NT2/D1 (cell line): ENCODE results near the gene MT1M.

Experiments
- DNase-seq: peaks from one replicate; pipeline ENCODE4 v3.0.0-alpha.2; 2011; ENCODE audit warnings: low read depth, low spot score
- H3K27me3 ChIP-seq: 2 replicates; pipeline ENCODE4 v1.6.0; 2011; ENCODE audit warnings: mild to moderate bottlenecking; ENCODE audit not compliant: insufficient read length, insufficient read depth
- H3K36me3 ChIP-seq: 2 replicates; pipeline ENCODE4 v1.6.1; 2011; ENCODE audit warnings: mild to moderate bottlenecking, low read length, mixed read lengths; ENCODE audit not compliant: insufficient read depth, insufficient read length
- H3K4me1 ChIP-seq: 2 replicates; pipeline ENCODE4 v1.5.1; 2011; ENCODE audit not compliant: insufficient read depth, insufficient read length
- H3K4me3 ChIP-seq: 2 replicates; pipeline ENCODE4 v1.5.1; 2011; ENCODE audit warnings: low read depth; ENCODE audit not compliant: insufficient read length
- H3K9ac ChIP-seq: 2 replicates; pipeline ENCODE4 v1.6.0; 2011; ENCODE audit warnings: low read depth; ENCODE audit not compliant: insufficient read length
- H3K9me3 ChIP-seq: 2 replicates; pipeline ENCODE4 v1.5.1; 2011; ENCODE audit warnings: mild to moderate bottlenecking, low read length; ENCODE audit not compliant: insufficient read depth
- SUZ12 ChIP-seq: IDR thresholded peaks from 2 replicates; pipeline ENCODE4 v1.6.1; 2011; ENCODE audit not compliant: insufficient read length, insufficient read depth; ENCODE audit errors: extremely low read depth
- YY1 ChIP-seq: IDR thresholded peaks from 2 replicates; pipeline ENCODE4 v1.6.1; 2011; ENCODE audit not compliant: insufficient read length, insufficient read depth
- ZNF274 ChIP-seq: IDR thresholded peaks from 2 replicates; pipeline ENCODE4 v1.6.1; 2011; ENCODE audit warnings: mild to moderate bottlenecking, low read depth, low read length

MT1M gene

DNA sequence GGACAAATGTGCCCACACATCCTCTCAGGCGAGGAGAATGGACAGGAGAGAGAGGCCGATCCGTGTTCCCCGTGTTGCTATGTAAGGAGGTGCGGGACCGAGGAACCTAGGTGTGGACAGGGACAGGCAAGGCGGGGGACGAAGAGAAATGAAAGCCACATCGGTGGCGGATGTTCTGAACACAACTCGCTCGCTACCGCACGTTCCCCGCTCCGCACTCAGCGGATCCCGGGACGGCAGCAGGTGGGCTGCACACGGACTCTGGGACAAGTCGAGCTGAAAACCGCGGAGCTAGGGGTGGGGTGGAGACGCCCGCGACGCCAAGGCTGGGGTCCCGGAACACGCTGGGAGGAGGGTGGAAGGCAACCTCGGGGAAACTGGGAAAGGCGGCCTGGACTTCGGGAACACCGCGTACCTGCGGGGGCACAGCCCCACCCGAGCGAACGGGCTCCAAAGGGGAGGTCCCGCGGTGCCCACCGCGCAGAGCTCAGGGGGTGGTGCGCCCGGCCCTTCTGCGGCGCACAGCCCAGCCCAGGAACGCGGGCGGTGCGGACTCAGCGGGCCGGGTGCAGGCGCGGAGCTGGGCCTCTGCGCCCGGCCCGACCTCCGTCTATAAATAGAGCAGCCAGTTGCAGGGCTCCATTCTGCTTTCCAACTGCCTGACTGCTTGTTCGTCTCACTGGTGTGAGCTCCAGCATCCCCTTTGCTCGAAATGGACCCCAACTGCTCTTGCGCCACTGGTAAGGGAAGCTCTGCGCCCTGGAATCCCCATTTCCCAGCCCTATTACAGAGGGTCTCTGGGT lies 7.1 kb upstream of the MT1M start, which contains the start of gene MT1E:
Gene MT1E (plus strand): TSS at position 642 of the 803 bp plus-strand sequence. CDS start 71 bp downstream, at position 713.
- Histone ChIP-seq H3K27me3 (peaks cover 31% of the 10 kb centered on the region), H3K4me1 (peaks cover 8% of the 10 kb centered on the region), H3K4me3 (peak within 1 kb of the TSS; percentile 67), H3K36me3 (peaks cover 10% of the 10 kb centered on the region), H3K9ac (peak within 1 kb of the TSS; percentile 90), H3K9me3 (no peaks in the 10 kb centered on the region)
- TF ChIP-seq ZNF274, result no peak
- TF ChIP-seq YY1, result no peak
- TF ChIP-seq SUZ12, result no peak
- DNase-seq, result no peak

DNA sequence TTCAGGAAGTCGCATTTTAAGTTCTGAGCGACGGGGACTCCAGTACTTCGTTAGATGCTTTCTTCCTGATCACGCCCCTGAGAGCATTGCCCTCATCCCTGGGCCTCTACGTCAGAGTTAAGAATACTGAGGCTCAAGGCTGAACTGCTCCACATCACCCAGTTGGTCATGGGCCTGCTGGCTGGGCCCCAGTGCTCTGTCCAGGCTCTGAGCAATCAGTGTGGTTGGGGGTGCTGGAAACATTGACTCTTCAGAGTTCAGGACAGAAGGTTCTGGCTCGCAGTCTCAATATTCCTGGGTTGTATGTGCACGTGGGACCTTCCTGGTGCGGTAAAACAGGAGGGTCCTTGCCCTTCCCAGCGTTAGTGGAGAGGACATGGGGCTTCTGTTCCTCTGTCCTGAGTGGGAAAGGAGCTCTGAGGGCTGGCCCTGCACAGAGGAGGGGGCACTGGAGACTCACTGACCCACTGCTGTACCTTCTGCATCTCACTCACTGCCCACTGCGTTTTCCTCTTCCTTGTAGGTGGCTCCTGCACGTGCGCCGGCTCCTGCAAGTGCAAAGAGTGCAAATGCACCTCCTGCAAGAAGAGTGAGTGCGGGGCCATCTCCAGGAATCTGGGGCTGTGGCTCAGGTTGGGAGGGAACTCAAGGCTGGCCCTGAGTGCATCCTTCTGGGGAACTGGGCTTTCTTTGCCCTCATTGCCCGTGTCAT lies 6.4 kb upstream of the MT1M start:
- DNase-seq, result no peak
- no peak for TF ChIP-seq SUZ12
- no peak for TF ChIP-seq YY1
- TF ChIP-seq ZNF274, result no peak
- Histone ChIP-seq H3K4me1 (peaks cover 8% of the 10 kb centered on the region), H3K4me3 (peak overlapping the region; percentile 67), H3K27me3 (peaks cover 39% of the 10 kb centered on the region), H3K36me3 (peaks cover 10% of the 10 kb centered on the region), H3K9me3 (no peaks in the 10 kb centered on the region), H3K9ac (peak overlapping the region; percentile 90)

GRCh38 chr16:56626685-56627084 lies 5.8 kb upstream of the MT1M start:
- TF ChIP-seq ZNF274 (no peak), SUZ12 (no peak), YY1 (no peak)
- H3K36me3 ChIP-seq, result peaks cover 10% of the 10 kb centered on the region
- H3K9ac ChIP-seq, result peak overlapping the region; percentile 90
- no peak for DNase-seq
- H3K4me3 ChIP-seq, result peak overlapping the region; percentile 67
- H3K27me3 ChIP-seq, result peaks cover 45% of the 10 kb centered on the region
- H3K4me1 ChIP-seq, result peaks cover 5% of the 10 kb centered on the region
- H3K9me3 ChIP-seq, result no peaks in the 10 kb centered on the region

DNA sequence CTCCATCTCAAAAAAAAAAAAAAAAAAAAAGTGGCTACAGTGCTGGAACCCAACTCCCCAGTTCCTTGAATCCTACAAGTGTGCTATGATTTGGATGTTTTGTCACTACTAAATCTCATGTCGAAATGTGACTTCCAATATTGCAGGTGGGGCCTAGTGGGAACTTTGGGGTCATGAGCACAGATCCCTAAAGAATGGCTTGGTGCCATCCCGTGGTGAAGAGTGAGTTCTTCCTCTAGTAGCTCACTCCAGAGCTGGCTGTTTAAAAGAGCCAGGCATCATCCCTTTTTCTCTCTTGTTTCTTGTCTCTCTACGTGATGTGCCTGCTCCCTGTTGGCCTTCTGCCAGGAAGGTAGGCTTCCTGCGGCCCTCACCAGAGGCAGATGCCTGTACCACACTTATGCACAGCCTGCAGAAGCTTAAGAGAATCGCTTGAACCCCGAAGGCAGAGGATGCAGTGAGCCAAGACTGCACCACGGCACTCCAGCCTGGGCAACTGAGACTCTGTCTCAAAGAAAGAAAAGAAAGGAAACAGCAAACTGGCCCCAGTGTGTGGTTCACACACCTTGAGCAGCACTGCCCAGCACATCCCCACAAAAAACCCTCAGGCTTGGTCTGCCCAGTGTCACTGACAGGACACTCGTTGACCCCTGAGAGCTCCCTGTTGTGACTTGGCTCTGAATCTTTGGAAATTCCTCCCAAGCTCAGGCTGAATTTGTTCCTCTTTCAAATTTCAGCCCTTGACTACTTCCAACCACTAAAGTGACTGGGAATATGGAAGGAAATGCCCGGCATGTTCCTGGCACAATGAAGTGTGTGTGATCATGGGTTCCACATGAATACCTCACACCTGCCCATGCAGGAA lies 3.7 kb upstream of the MT1M start:
- DNase-seq, result no peak

DNA sequence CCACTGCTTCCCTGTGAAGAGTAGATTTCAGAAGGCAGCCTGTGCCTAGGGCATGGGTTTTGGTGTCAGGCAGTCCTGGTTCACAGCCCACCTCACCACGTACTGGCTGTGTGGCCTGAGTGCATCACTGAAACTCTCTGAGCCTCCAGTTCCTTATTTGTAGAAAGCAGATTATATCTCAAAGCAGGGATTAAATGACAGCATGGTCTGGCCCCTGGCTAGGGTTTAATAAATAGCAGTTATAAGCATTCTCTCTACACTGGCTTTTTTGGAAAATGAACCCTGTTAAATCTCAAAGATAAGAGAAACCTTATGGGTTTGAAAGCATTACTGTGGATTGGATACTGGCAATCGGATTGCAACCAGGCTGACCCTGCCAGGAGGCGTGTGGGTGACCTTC lies 2.9 kb upstream of the MT1M start:
- H3K9ac ChIP-seq, result no peak overlapping the region
- no peak overlapping the region for H3K4me3 ChIP-seq
- no peak for TF ChIP-seq SUZ12
- TF ChIP-seq YY1, result no peak
- no peak for TF ChIP-seq ZNF274
- H3K36me3 ChIP-seq, result peaks cover 10% of the 10 kb centered on the region
- peaks cover 5% of the 10 kb centered on the region for H3K4me1 ChIP-seq
- H3K27me3 ChIP-seq, result peaks cover 73% of the 10 kb centered on the region
- no peaks in the 10 kb centered on the region for H3K9me3 ChIP-seq
- DNase-seq, result no peak

More for the DNA sequence above, 3.7 kb upstream of the MT1M start:
- H3K9me3 ChIP-seq, result no peaks in the 10 kb centered on the region
- H3K4me3 ChIP-seq, result no peak overlapping the region
- peaks cover 65% of the 10 kb centered on the region for H3K27me3 ChIP-seq
- TF ChIP-seq SUZ12 (no peak), ZNF274 (no peak), YY1 (no peak)
- no peak overlapping the region for H3K9ac ChIP-seq
- peaks cover 10% of the 10 kb centered on the region for H3K36me3 ChIP-seq
- peaks cover 5% of the 10 kb centered on the region for H3K4me1 ChIP-seq

GRCh38 chr16:56630134-56630533 lies 2.3 kb upstream of the MT1M start:
- Histone ChIP-seq H3K27me3 (peaks cover 75% of the 10 kb centered on the region), H3K4me1 (peaks cover 5% of the 10 kb centered on the region), H3K4me3 (no peak overlapping the region), H3K36me3 (peaks cover 10% of the 10 kb centered on the region), H3K9me3 (no peaks in the 10 kb centered on the region), H3K9ac (no peak overlapping the region)
- no peak for DNase-seq
- no peak for TF ChIP-seq YY1
- TF ChIP-seq ZNF274, result no peak
- no peak for TF ChIP-seq SUZ12
